G401 (cell line): ENCODE measurements around the gene BRIP1. TPM values are rescaled to one million over a fixed set of nuclear protein-coding genes. Genes with fewer than 3 reads are reported as not detected.
"Not testable (repeated sequence)": the region's sequence is repeated elsewhere in the genome, so short reads cannot be mapped to it uniquely, and the experiment has no call there.

ENCODE experiments used
- DNase-seq: peaks from one replicate; pipeline ENCODE4 v3.0.0-alpha.2; 2015; ENCODE audit warnings: low spot score
- in situ Hi-C: cut with HindIII; loops from 2 replicates; pipeline ENCODE4 v1.10.0; 2016; ENCODE audit warnings: low sequenced_read_pairs, mixed read lengths
- total RNA-seq: library from RNA; depleted of rRNA; stranded (reverse); fragments of >200 nt; shearing (Covaris generic); gene quantifications from 2 replicates; pipeline ENCODE4 v1.2.3, GENCODE V29; 2014

BRIP1 gene
- total RNA-seq, 1 experiment from 2014 or later, result 15.2 TPM

DNA sequence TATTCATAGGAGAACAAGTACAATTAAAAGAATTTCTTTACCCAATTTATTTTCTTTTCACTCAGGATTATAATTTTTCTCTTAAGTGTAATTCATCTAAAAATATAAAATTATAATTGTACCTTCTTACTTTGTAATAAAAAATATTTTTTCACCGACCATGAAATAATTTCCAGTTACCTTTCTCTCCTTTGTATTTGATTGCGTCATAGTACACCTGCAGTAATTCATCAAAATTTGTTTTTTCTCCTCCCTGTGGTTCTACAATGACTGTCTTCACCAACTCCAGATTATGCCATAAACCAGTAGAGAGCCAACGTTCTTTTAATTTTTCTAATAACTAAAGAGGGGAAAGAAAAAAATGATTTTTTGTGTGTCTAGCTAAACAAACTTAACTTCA, 119.1 kb downstream of the BRIP1 start:
- in situ Hi-C loops, result no loop called here
- DNase-seq, result no peak

DNA sequence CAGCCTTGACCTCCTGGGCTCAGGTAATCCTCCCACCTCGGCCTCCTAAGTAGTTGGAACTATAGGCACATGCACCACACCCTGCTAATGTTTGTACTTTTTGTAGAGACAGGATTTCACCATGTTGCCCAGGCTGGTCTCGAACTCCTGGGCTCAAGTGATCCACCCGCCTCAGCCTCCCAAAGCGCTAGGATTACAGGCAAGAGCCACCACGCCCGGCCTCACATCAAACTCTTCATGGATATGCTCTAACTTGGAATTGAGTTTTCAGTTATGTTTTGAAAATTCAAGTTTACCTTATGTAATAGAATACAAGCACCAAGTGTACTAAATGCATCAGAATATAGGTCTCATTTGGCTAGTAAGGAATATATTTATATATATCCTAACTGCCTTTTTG, 119.6 kb downstream of the BRIP1 start:
- DNase-seq, result no peak
- in situ Hi-C loops, result no loop called here

DNA sequence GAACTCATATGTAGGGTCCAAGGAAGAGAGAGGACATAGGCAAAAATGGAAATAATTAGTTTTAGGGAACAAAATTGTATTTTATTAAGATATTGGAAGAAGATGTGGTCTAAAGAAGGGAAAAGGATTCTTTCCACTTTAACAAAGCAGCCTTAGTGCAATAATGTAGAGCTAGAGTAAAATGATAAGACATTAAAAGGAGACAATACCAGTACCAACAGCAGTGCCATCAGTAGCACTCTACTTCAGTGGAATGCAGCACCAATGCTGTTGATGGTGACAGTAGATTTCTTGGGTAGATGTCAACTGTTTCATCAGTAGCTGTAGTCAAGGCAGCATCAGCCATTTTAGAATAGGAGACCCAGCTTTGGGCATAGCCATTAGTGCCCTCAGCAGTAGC, 124.3 kb downstream of the BRIP1 start:
- DNase-seq, result no peak
- in situ Hi-C loops, result no loop called here

DNA sequence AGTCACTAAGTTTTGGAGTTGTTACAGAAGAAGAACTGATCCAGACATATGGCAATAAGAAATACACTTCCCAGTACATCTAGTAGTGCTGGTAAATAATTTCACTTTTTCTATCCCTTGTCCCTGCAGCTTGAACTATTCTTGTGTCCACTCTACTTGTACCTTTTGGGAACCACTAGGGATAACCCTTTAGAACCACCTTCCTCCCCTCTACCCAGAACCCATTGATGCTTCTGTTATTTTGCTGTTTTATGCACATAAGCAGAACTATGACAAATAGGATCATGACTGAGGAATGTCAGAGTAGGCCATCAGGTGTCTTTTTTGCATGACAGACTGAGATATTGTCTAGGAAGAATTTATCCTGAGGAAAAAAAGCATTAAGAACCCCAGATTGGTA, 125.1 kb downstream of the BRIP1 start:
- in situ Hi-C loops, result no loop called here
- DNase-seq, result no peak

DNA sequence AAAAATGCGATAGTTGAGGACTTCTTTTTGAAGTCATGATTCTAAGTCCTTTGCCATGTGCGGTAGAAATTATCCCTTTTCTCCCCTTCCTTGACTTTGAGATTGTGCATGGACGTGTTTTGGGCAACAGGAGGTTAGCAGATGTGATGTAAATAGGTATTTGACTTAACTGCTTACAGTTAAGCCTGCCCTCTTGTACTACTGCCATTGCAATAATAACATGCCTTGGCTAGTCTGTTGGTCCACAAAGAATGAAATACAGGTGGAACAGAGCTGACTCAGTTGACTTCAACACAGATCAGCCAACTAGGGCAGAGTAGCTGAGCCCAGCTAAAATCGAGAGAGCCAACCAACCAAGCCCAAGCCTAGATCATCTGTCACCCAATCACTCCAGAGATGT, 125.5 kb downstream of the BRIP1 start:
- in situ Hi-C loops, result no loop called here
- no peak for DNase-seq

DNA sequence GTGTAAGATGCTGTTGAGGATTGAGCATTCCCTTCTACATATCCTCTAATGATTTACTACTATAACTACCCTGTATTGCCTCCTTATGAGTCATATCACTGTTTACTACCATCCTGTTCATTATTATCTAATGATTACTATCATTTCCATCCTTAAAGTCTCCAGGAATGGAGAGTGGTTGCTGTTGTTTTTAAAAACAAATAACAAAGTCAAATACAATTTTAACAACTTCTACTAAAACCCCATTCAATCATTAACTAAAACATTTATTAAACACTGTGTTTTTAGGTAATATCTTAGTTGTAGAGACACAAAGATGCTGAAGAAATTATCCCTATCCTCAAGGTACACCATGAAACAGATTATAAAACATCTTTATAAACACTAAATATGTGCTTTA, 126.9 kb downstream of the BRIP1 start:
- no peak for DNase-seq
- in situ Hi-C loops, result no loop called here

DNA sequence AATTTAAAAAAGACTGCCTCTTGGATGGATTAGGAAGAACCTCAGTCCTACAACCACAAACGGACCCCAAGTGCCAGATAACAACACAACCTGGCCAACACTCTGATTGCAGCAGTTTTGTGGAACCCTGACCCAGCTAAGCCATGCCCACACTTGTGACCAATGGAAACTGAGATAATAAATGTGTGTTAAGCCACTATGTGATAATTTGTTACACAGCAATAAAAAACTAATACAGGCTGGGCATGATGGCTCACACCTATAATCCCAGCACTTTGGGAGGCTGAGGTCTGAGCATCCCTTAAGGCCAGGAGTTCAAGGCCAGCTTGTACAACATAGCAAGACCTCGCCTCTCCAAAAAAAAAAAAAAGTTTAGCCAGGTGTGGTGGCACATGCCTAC, 127.5 kb downstream of the BRIP1 start:
- in situ Hi-C loops, result no loop called here
- no peak for DNase-seq

DNA sequence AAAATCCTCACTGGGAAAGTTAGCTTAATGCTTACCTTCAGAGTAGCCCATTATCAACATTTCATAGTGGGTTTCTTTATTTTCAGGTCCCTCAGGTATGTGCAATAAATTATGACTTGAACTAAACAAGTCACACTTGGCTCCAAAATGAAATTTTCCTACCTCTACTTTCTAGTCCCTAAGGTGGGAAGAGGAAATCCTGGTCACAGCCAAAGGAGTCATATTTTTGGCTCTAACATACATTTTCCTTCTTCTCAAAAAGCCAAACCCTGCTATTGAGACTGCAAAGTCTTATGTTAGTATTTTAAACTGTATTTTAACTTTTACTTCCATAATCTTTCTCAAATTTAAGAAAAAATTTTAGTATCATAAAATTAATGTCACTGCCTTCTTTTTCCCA, 128.9 kb downstream of the BRIP1 start:
- in situ Hi-C loops, result no loop called here
- no peak for DNase-seq

DNA sequence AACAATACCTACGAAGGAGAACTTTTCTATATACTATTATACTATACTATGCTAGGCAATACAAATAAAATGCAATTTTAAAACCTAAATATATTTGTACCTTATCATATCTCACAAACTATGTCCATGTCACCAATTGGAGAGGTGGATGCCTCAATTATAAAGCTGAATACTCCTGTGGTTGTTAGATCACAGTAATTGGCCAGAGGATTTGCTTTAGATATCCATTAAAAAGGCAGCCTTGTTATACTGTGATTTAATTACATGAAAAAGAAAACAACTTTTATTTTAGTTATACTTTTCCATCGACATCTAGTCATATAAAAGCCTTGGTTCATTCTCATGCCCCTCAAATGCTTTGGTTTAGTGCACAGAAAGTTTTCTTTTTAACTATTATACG, 129.3 kb downstream of the BRIP1 start:
- in situ Hi-C loops, result no loop called here
- no peak for DNase-seq

DNA sequence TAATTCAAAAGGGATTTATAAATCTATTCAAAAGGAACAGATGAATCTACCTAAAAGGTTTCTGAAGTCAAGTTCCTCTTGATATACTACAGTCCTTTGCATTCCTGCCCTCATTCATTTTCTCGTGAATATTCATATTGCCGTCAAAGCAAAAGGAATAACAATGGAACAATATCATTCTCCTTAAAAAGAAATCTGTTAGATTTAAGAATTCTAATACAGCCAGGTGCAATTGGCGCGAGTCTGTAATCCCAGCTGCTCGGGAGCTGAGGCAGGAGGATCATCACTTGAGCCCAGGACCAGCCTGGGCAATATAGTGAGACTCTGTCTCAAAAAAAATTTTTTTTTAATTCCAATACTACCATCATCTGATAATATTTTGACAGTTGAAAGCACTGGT, 130.3 kb downstream of the BRIP1 start:
- DNase-seq, result no peak

DNA sequence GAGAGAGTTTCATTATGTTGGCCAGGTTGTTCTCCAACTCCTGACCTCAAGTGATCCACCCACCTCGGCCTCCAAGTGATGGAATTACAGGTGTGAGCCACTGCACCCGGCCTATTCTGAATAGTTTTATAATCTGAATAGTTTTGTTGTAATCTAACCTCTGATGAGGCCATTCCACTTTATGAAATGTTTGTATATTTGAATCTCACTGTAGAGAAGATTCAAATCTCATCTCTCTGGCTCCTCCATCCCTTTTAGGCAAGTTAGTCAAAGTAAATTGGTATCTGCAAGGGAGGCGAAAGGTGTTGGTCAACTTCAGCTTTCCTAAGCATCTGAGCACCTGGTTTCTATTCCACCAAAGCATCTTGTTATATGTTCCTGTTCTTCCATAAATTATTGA, 131.2 kb downstream of the BRIP1 start:
- in situ Hi-C loops, result no loop called here
- DNase-seq, result no peak

More for the DNA sequence above, 130.3 kb downstream of the BRIP1 start:
- in situ Hi-C loops, result no loop called here

DNA sequence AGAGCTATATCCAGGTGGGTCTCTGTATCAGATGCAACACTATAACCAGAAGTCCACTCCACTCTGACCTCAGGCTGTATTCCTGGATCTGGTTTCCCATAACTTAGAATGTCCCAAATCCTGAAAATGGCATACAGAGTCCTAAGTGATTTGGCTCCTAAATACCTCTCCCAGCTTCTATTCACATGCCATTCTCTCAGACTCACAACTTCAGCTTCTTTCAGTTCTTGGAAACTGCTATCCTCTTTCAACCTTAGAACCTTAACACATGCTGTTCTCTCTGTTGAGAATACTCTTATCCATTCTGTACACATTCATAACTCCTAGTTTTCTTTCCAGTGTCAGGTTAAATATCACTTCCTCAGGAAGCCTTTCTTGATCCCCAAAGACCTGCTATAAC, 132.0 kb downstream of the BRIP1 start:
- in situ Hi-C loops, result no loop called here
- DNase-seq, result no peak

DNA sequence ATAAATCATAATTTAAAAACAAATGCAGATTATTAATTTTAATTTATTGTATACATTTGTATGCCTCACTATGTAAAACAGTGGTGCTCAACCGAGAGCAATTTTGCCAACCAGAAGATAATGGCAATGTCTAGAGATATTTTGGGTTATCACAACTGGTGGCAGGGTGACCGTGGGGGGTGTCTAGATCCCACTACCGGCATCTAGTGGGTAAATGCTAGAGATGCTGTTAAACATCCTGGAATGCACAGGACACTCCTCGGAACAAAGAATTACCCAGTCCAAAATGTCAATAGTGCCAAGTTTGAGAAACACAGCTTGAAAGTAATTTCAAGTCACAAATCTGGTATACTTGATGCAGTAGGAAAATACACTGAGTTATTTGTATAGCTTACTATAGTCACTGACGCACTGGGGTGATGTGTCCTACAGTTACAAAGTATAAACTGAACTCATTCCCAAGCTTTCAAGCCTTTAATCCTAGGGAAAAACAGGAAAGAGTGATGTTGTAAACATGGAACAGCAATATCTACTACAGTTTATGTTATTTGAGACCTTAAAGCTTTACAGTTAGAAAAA, 133.5 kb downstream of the BRIP1 start:
- in situ Hi-C loops, result no loop called here
- no peak for DNase-seq

DNA sequence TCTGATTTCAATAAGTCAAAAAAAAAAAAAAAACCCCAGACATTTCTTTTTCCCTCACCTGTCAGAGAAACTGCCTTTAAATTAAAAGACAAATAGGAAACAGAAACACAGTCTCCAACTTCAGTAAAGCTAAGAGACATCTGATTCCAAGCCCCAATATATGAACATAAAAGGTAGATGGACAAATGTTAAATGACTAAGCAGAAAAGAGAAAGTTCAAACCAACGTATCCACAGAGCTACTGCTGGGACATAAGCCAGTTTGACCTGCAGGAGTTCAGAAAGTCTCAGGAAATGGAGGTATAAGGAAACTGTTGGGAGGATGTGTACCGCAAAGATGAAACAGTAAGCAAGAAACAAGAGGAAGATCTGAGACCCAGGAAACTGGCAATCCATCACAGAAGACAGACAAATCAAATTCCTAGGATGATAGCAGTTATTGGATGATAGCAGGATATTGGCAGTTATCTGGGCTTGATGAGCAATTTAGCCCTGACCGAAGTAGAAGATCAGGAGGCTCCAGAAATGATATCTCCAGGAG, 135.0 kb downstream of the BRIP1 start:
- DNase-seq, result no peak
- in situ Hi-C loops, result no loop called here

DNA sequence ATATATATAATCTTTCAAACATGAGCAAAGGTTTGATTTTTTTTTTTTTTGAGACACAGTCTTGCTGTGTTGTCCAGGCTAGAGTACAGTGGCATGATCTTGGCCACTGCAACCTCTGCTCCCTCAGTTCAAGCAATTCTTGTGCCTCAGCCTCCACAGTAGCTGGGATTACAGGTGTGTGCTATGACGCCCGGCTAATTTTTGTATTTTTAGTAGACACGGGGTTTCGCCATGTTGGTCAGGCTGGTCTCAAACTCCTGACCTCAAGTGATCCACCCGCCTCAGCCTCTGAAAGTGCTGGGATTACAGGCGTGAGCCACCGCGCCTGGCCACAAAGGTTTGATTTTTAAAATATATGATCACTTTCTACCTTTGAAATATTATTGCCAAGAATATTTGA, 135.5 kb downstream of the BRIP1 start:
- DNase-seq, in situ Hi-C loops: not testable (repeated sequence)

DNA sequence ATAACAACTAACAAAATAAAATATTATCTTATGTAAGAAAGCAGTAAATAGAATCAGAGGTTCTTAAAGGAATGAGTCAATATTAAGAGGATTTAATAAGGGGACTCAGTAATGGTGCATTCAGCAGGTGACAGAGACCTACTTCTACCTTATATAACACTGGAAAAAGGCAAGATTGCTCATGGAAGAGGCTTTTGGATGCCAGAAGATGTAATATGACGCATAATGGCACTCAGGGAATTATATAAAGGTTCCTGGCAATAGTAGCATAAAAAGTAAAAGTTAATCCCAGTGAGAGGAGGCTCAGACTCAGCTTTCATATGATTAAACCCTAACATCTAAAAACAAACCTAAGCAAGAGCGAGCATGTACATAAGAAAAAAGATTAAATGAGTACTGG, 136.4 kb downstream of the BRIP1 start:
- no peak for DNase-seq
- in situ Hi-C loops, result no loop called here

DNA sequence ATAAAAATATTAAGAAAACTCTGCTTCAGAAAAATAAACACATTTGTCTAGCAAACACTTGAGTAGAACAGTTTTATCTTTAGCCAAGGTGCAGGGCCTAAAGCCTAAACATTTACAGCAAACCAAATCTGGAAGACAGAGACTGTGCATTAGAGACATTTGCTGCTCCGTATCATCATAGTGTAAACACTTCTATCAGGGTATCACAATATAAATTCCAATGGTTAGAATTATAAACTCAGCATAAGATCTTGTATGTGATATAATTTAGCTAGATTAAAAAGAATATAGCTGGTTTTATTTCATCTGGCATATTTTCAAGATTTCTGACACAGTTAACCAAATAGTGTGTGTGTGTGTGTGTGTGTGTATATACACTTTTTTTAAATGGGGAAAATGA, 138.6 kb downstream of the BRIP1 start:
- in situ Hi-C loops, result no loop called here
- DNase-seq, result no peak

DNA sequence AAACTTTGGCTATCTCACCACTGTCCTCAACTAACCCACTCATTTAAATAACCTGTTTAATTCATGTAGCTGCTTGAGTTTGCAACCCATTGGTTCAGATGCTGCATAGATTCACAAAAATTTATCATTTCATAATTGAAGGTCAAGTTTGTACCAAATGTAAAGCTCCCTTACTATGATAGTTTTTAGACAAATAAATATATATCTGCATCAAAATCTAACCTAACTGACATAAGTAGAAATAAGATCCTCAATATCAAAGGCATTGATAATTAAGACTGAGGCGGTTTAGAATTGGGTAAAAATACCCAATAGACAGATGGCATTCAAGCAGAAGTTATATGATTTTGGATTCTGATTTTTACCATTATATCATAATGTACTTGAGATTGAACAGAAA, 139.4 kb downstream of the BRIP1 start:
- in situ Hi-C loops, result no loop called here
- no peak for DNase-seq

DNA sequence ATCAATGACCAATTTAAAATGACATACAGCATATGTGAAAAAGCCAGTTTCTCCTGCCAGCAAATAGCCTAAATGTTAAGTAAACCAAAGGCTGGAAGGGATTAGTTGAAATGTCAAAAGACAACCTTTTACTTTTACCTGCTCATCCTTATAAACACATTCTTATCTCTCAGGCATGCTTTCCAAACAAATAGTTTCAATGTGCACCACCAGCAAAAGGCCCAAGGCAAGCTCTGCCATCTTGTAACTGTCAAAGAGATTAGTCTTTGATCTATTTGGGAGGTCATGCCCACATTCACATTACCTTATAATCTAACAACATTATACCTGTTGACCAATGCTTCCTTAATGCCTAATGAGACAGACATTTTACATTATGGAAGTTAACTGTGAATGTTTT, 140.1 kb downstream of the BRIP1 start:
- in situ Hi-C loops, result no loop called here
- no peak for DNase-seq

DNA sequence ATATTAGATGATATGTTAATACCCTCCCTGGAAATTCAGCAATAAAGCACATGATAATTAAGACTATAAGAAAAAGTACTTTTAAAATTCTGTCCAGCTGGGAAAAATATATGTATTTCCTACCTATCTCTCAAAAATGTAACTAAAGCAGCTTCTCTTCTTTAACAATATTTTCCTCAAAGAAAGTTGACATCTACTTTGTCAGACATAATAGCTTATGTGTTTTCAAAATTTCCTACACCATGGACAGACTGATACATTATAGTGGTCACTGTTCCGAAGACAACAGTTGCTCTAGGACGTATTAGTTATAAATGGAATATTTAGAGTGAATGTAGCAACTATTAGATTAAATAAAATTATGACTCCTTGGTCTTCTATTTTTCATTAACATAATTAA, 140.9 kb downstream of the BRIP1 start:
- DNase-seq, result no peak
- in situ Hi-C loops, result no loop called here

DNA sequence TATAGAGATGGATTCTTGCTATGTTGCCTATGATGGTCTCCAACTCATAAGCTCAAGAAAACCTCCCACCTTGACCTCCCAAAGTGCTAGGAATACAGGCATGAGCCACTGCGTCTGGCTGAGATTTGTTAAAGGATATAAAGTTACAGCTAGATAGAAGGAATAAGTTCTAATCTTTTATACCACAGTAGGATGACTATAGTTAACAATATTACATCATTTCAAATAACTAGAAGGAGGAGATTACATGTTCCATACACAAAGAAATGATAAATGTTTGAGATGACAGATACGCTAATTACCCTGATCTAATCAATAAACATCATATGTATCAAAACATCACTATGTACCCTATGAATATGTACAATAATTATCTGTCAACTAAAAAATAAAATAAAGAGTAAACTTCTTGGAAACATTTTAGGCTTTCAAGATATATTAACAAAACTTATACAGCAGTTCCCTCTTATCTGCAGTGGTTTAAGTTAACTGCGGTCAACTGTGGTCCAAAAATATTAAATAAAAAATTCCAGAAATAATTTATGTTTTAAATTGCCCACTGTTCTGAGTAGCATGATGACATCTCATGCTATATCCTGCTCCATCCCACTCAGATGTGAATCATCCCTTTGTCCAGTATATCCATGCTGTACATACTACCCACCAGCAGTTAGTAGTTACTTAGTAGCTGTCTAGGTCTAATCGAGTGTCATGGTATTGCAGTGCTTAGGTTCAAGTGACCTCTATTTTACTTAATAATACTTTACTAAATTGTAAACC, 143.1 kb downstream of the BRIP1 start:
- no peak for DNase-seq
- in situ Hi-C loops, result no loop called here
